Right lobe of liver (tissue), 4 donors: ENCODE data around the gene HOXD10.

Experiments
- POLR2A ChIP-seq: fragments of 450-650 bp; IDR thresholded peaks from one replicate; pipeline ENCODE4 v1.6.1; 2017; ENCODE audit warnings: antibody characterized with exemption, mild to moderate bottlenecking
- TF ChIP-seq, protein P1 (sequence below), 4 donors: fragments of 200-600 bp in 3 of 4; fragments of 450-650 bp in 1 of 4; IDR thresholded peaks; one replicate each; pipeline versions ENCODE4 v1.5.1 to v1.8.0; 2016 to 2022; ENCODE audit warnings: antibody characterized with exemption in 4 of 4, mild to moderate bottlenecking in 2 of 4
- donor health status: DM: no; HTN: no; CAD: no.
- donor health status: DM: no; HTN: no; CAD: no.
- donor health status: DM: no; HTN: yes; CAD: no.

DNA sequence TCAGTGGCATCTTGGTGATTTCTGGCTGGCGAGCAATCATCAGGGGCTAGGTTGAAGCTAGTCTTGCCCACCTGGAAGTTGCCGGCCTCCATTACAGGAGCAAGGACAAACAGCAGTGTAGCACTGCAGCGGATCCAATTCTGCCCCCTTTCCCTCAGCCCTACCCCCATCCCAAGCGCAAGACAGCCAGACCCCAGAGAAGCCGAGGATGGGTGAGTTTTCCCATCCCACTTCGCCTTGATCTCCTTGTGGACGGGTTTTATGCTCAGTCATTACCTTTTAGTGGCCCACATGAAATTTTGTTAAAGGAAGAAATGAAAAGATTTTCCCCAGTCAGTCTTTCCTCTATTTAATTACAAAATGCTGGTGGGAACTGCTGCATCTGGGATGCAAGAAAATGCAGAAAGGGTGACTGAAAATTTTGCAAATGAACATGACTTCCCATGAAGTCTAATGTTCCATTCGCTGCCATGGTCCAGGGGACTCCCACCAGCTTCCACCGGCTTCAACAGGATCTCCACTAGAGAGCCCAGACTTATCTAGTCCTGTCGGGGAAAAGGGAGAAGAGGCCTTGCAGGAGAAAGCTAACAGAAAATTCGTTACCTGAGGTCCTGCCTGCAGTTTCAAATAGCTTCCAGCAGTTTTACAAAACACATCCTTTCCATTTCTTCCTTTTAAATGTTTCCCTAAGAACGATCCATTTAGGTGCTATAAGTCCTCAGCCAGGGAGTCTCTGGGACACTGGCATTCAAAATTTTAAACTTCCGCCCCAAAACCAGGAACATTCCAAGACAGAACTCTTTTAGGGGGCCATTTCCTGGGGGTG lies 4.0 kb downstream of the HOXD10 start:
- no peak for TF ChIP-seq POLR2A
- TF ChIP-seq, protein P1, sequence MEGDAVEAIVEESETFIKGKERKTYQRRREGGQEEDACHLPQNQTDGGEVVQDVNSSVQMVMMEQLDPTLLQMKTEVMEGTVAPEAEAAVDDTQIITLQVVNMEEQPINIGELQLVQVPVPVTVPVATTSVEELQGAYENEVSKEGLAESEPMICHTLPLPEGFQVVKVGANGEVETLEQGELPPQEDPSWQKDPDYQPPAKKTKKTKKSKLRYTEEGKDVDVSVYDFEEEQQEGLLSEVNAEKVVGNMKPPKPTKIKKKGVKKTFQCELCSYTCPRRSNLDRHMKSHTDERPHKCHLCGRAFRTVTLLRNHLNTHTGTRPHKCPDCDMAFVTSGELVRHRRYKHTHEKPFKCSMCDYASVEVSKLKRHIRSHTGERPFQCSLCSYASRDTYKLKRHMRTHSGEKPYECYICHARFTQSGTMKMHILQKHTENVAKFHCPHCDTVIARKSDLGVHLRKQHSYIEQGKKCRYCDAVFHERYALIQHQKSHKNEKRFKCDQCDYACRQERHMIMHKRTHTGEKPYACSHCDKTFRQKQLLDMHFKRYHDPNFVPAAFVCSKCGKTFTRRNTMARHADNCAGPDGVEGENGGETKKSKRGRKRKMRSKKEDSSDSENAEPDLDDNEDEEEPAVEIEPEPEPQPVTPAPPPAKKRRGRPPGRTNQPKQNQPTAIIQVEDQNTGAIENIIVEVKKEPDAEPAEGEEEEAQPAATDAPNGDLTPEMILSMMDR (IDR thresholded peaks at IDR 0.05): no peak
